NCI-H1092 treated with DMSO at 0.1 percent for 48 hours (cell line): ENCODE measurements around the gene PKN1.

Experiments
- DNase-seq: peaks from one replicate; lab custom pipeline; 2025; lab: John Stamatoyannopoulos, UW

Gene PKN1

GRCh38 chr19:14515501-14516047 lies 82.5 kb downstream of the PKN1 start:
- no peak for DNase-seq

GRCh38 chr19:14516048-14516534 lies 83.0 kb downstream of the PKN1 start:
- no peak for DNase-seq

- DNase-seq = no peak
Observed at GRCh38 chr19:14516746-14517438, 83.8 kb downstream of the PKN1 start.

GRCh38 chr19:14517446-14517839 lies 84.3 kb downstream of the PKN1 start:
- DNase-seq = no peak

- peak; percentile 62 for DNase-seq
Observed at GRCh38 chr19:14517840-14518505, 84.9 kb downstream of the PKN1 start, which contains the start of gene DNAJB1. Gene DNAJB1 (minus strand): TSS chr19:14518397. CDS start chr19:14518349, 48 bp downstream.

GRCh38 chr19:14519245-14519859 lies 86.2 kb downstream of the PKN1 start:
- DNase-seq = no peak

- DNase-seq = no peak
Observed at GRCh38 chr19:14519860-14520407, 86.8 kb downstream of the PKN1 start.

- DNase-seq = no peak
Observed at GRCh38 chr19:14520543-14520942, 87.4 kb downstream of the PKN1 start.
